Kidney epithelial cell (primary cell): ENCODE results near the gene EVPL. TPM values are rescaled to one million over a fixed set of nuclear protein-coding genes. Genes with fewer than 3 reads are reported as not detected.

Experiments used
- DNase-seq: peaks from one replicate; pipeline ENCODE4 v3.0.0-alpha.2; 2010; ENCODE audit warnings: low read depth
- H3K27me3 ChIP-seq: 2 replicates; pipeline ENCODE4 v1.6.0; 2011; ENCODE audit warnings: low read length; ENCODE audit not compliant: control insufficient read depth, insufficient read depth
- H3K36me3 ChIP-seq: 2 replicates; pipeline ENCODE4 v1.5.1; 2011; ENCODE audit warnings: low read length; ENCODE audit not compliant: control insufficient read depth, insufficient read depth
- H3K4me3 ChIP-seq: 2 replicates; pipeline ENCODE4 v1.5.1; 2011; ENCODE audit warnings: low read depth, mild to moderate bottlenecking, control low read depth, low read length
- CTCF ChIP-seq: IDR thresholded peaks from 2 replicates; pipeline ENCODE4 v1.5.1; 2011; ENCODE audit warnings: mild to moderate bottlenecking, moderate library complexity, low read length, control low read depth, inconsistent platforms; ENCODE audit not compliant: insufficient read depth, poor library complexity, severe bottlenecking
- total RNA-seq: library from RNA; depleted of rRNA; stranded (reverse); fragments of >200 nt; gene quantifications from 2 replicates; pipeline ENCODE4 v1.2.3, GENCODE V29; 2015

The EVPL gene
- total RNA-seq, 1 donor from 2014 or later = 8.8 TPM

- no peak for TF ChIP-seq CTCF
- Histone ChIP-seq H3K4me3 (no peak overlapping the region), H3K27me3 (no peaks in the 10 kb centered on the region), H3K36me3 (no peaks in the 10 kb centered on the region)
- DNase-seq = no peak
These were observed 3.9 kb downstream of the EVPL start for GRCh38 chr17:76022973-76023899.

GRCh38 chr17:76022285-76022684 lies 4.8 kb downstream of the EVPL start:
- Histone ChIP-seq H3K4me3 (no peak overlapping the region), H3K27me3 (no peaks in the 10 kb centered on the region), H3K36me3 (peaks cover 1% of the 10 kb centered on the region)
- DNase-seq = no peak
- no peak for TF ChIP-seq CTCF

GRCh38 chr17:76019833-76020467 lies 7.2 kb downstream of the EVPL start:
- no peak for DNase-seq
- Histone ChIP-seq H3K27me3 (no peaks in the 10 kb centered on the region), H3K4me3 (no peak overlapping the region), H3K36me3 (peaks cover 1% of the 10 kb centered on the region)
- TF ChIP-seq CTCF = no peak

- no peak for TF ChIP-seq CTCF
- H3K36me3 ChIP-seq = peaks cover 1% of the 10 kb centered on the region
- H3K27me3 ChIP-seq = no peaks in the 10 kb centered on the region
- DNase-seq = no peak
- H3K4me3 ChIP-seq = no peak overlapping the region
These were observed 8.3 kb downstream of the EVPL start for GRCh38 chr17:76018801-76019200.

GRCh38 chr17:76018340-76018680 lies 8.8 kb downstream of the EVPL start:
- peaks cover 1% of the 10 kb centered on the region for H3K36me3 ChIP-seq
- H3K27me3 ChIP-seq = no peaks in the 10 kb centered on the region
- DNase-seq = no peak
- no peak for TF ChIP-seq CTCF
- no peak overlapping the region for H3K4me3 ChIP-seq
